NCI-H187 (cell line): ENCODE measurements around the gene TUSC2.

ENCODE experiments used
- DNase-seq, 2 experiments: peaks; one replicate each; lab custom pipeline; 2025; lab: John Stamatoyannopoulos, UW

TUSC2 gene, protein sequence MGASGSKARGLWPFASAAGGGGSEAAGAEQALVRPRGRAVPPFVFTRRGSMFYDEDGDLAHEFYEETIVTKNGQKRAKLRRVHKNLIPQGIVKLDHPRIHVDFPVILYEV

DNA sequence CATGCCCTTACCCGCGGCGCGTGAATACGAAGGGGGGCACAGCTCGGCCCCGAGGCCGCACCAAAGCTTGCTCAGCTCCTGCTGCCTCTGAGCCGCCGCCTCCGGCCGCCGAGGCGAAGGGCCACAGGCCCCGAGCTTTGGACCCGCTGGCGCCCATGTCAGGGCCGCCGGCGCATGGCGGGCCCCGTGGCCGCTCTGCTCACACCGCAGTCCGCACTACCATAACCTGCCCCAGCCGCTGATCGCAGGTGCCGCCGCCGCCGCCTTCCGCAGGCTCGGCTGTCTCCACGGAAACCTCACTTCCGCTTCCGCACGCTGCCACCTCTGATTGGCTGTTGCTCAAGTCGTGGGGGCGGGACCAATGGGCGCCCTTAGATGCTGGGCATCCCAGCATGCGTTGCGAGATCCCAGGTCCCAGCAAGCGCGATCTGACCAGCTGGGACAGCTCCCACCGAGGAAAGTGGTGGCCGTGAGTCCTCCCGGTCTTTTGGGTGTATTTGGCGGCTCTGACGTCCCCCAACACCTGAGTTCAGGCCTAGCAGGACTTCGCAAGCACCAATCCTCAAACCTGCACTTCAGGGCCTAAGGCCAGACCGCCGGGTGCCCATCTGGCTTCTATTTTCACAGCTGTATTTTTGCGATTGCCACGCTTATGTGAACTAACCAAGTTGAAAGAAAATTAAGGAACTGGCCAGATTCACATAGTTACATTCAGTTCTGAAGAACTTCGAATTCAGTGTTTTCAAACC, at the start of gene TUSC2:
TSS of gene TUSC2 (minus strand) at position 281 of the 749 bp plus-strand sequence. CDS start at position 157, 124 bp downstream.
- DNase-seq = peak; percentile 80 to 89

DNA sequence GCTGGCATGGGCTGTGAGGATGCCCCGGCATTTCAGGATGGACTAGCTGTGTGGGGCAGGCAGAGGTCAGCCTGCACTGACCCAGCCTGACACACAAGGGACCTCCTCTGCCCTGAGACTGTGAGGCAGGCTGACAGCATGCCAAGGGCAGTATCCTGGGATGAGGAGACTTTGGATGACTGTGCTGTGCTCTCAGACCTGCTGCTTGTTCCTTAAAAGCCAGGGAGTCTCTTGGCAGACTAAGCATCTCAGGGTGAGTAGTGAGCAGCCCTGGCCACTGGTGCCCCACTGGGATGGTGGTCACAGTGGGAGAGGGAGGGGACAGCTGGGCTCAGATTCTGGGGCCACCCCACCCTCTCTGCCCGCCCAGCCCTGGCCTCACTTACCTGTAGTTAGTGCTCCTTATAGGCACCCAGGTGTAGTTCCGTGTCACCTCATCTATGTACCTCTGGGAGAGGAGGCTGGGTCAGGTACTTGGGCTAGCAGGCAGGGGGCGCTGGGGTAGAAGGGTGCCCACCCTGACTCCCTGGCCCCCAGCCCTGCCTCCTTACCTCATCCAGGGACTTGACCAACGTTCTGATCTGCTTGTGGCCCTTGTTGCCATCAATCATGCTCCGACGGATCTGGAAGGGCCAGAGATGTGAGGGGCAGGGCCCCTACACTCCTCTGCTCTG, 47.4 kb upstream of the TUSC2 start:
- DNase-seq = no peak

DNA sequence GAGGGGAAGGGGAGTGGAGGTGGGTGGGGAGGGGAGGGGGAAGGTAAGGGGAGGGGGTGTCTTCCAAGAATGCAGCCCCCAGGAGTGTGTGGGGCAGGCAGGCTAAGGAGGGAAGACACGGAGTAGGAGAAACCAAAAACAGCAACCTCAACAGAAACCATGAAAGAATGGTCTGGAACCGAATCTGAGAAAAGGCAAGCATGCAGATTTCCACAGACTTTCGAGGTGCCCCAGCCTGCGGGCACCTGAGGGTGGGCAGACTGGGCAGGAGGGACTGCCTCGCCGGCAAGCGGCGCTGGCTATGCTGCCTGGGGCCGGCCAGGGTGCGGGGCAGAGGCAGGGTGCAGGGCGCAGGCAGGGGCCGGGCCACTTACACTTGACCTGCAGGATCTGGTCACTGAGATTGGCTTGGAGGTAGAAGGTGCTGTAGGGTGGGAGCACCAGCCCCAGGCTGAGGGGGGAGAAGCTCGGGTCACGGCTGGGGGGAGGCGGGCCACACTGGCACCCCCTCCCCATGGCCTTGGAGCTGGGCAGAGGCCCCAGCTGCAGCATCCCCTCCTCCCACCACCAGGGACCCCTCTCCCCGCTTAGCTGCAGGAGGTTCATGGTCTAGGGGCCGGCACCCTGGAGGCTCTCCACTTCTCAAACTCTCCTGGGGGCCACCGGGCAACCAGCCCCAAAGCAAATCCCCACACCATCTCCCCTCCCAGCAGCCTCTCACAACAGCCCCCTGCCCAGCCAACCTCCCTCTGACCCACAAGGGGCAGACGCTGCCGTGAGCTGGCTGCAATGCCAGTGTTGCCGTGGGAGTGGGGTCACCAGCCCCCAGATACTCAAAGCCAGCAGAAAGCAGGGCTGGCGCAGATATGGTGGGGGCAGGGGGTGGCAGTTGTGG, 46.6 kb upstream of the TUSC2 start:
- DNase-seq = no peak

DNA sequence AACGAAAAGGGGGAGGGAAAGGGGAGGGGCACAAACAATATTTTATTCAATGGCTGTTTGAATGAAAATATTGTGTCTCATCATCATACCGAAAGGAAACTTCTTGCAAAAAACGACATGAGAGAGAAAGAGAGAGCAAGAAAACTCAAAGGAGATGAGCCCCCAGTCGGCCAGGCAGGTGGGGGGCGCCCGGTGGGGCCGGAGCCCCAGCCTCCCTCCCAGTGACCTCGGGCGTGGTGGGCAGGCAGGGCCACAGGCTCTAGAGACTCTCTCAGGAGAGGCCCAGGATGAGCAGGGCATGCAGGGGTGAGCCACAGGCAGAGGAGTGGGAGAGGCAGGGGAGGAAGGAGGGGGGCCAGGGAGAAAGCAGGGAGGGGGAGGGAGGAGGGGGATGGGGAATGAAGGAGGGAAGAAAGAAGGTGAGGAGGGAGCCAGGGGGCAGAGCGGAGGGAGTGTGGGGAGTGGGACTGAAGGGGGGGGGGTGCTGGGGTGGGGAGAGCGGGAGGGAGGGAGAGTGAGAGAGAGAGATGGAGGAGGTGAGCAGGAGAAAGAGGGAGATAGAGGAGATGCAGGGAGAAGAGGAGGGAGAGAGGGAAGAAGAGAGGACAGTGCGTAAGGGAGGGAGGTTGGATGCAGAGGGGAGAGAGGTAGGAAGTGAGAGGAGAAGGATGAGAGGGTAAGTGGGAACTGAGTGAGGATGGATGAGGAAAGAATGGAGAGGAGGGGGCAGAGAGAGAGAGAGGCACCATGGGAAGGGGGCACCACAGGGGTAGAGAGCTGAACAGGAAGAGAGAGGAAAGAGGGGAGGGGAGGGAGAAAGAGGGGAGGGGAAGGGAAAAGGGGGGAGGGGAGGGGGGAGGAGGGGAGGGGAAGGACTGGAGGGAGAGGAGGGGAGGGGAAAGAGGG, 45.4 kb upstream of the TUSC2 start:
- DNase-seq = no peak

DNA sequence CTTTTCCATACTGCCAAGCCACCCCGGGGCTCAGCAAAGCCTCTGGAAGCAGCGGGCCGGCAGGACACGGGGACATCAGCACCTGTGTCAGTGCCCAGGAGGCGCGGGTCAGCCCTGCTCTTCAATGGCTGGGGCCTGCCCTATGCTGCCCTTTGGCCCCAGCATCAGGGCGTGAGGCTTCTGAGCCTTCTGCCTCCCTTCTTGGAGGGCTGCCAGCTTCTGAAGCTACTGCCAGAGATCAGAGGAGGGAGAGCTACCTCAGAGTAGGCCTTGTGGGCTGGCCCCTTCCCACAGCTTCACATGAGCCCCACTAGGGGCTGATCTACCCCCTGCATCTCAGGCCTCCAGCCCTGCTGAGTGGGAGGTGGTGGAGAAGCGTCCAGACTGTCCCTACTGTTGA, 44.3 kb upstream of the TUSC2 start:
- no peak for DNase-seq

DNA sequence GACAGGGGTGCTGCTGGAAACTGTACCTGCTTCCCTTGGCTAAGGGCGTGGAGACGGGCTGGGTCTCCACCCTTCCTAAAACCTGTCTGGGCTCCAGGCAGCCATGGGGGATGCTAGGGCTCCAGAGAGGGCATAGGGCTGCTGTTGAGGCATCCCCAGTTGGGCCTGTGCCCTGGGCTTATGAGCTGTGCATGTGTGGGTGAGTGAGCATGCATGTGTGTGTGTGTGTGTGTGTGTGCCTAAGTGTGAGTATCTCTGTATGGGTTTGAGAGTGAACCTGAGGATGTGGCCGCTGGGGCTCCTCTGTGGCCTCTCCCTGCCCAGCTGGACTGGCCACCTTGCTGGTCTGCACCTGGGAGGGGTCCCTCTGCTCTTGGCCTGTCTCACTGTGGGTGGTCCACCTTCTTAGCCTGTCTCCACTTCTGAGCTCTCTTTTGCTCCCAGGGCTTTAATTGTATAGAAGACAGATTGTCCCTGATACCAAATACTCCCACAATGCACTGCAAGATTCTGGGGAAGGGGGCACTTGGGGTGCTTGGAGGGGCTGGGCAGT, 43.2 kb upstream of the TUSC2 start:
- DNase-seq = no peak

DNA sequence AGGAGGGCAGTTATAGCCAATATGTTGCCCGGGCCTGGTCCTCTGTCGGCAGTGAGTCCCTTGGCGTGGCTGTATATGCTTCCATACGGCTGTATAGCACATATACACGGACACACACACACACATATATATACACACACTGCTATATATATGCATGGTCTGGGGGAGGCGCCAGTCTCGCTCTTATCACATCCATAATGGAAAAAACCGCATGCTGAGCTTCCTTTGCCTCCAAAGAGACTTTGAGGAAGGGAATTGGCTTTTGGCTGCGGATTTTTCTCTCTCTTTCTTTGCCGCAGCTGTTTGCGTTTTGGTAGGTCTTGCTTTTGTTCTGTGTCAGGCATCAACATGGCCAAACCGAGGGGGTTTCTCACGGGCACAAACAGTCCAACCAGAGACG, 42.6 kb upstream of the TUSC2 start:
- no peak for DNase-seq

DNA sequence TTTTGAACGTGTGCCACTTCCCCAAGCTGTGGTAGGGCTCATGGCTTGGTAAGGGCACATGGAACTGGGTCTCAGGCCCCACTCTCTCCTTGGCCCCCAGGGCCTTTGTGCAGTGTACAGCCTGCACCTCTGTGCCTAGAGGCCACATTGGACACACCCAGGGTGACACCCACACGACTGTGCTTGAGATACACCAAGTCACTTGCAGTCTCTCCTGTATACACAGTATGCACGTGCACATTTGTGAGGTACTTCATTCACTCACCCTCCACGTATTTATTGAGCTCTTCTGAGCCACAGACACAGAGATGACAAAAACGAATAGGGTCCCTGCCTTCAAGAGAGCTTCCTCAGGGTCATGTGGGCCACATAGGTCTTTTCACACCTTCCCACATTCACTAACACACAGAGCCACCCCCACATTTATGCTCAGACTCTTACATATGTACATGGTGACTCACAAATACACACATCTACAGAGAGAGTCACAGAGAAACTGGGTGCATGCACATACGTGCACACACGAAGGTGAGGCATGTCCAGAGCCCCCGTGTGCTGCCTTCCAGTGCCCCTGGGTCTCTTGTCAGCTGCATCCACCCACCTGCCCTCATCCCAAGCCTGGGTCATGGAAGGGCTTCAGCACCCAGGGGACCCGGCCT, 41.1 kb upstream of the TUSC2 start:
- DNase-seq = no peak

DNA sequence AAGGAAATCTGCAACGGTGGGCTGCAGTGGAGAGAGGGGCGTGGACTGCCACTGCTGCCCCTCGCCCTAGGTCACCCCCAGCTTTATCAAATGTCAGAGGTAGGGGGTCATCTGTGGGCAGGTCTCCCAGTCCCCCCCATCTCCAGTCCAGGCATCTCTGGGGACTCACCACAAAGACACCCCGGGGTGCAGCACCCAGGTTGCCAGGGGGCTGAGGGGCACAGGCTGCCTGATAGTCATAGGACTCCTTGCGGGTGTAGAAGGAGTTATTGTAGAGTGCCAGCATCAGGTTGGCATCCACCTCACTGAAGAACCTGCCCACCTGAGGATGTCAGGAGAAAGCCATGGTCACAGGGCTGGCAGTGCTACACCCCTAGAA, 37.8 kb upstream of the TUSC2 start:
- DNase-seq = no peak

DNA sequence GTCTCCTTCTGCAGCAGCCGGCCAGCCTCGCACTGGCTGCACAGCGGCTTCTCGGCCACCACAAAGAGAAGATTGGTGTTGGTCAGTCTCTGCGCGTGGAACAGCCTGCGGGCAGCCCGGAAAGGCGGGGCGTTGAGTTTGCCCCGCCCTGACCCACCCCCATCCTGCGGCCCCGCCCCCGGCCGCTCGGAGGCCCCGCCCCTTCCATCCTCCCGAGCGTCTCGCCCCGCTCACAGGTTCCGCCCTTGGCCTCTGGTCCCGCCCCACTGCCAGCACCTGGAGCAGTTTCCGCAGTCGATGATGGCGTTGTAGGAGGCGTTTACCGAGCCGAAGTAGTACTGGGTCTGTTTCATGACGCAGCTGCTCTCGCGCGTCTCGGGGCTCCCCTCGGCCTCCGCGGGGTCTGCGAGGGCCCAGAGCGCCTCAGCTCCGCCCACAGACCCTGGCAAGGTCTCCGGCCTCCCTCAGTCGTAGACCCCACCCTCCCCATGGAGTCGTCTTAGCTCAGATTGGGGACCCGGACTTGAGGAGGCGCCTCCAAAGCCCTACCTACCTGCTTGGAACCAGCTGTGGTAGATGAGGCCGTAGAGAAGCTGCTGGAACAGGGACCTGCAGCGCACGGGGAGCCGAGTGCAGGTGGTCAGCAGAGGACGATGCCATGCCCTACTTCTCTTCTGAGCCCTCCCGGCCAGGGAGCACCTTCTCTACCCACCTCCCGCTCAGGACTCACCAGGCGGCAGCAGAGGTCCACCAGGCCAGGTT, 37.2 kb upstream of the TUSC2 start:
- DNase-seq = peak; percentile 22 to 84

DNA sequence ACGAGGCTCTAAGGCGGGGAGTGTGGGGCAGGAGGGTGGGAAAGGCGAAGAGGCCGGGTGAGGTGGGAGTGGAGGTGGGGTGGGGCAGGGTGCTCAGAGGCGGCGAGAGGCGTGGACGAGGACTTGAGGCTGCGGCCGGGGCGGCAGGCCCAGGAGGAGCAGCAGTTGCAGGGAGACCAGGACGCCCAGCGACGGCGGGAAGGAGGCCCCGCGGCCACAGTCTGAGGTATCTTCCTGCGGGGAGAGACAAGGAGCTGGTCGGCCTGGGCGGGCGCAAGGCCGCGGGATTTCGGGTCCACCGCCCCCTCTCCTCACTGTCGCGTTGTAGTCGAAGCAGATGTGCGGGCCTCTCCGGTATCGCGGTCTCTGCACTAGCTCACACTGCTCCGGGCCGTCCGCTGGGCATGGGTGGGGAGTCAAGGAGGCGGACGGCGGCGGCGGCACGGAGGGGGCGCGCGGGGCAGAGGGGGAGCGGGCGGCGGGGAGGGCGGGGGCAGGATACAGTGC, 36.6 kb upstream of the TUSC2 start:
- no peak for DNase-seq

DNA sequence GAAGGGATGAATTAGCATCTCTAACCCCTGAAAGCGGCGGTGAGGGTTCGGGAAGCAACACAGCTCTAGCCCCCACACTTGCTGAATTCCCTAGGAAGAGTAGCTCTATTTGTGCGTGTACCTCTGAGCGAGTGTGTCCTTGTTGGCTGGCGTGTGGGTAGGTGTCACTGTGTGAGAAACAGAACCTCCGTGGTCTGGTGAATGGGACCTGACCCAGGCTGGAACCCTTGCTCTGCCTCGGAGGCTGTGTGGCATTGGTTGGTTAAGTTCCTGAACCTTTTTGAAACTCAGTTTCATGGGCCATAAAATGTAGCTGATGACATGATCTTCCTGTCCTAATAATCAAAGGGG, 31.7 kb upstream of the TUSC2 start:
- DNase-seq = no peak

DNA sequence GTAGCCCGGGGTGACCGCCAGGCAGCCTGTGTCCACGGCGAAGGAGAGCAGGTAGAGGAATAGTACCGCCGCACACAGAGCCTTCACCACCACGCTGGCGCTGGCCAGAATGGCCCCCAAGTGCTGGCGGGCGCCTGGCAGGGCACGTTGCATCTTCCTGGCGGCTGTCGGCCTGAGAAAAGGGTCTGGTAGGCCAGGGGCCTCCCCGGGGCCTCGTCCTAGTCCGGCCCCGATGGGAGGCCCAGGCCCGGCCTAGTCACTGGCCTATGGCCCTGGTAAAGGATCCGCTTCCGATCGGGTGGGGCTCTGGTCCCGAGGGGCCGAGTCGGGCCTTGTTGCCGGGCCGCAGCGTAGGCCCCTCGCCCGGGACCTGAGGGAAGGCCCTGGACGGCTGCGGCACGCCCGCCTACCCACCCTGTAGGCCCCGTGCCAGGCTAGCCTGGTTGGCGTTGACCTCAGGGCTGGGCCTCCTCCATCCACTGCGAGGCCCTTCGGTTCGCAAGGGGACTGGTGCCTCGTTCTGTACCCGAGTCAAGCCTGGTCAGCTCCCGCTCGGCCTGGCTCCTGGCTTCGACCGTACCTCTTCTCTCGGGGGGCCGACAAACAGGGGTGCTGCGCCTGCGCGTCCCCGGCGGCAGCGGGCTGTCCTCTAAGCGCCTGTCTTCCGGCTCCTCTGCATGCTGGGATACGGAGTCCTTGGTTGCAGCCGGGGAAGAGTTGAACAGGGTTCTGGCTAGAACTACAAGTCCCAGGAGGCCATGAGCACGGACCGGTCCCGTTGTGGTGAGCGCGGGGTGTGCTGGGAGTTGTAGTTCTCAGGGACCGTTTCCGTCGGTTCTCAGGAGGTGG, 31.1 kb upstream of the TUSC2 start, which contains the start of gene TMEM115:
TSS of gene TMEM115 (minus strand) at position 611 of the 849 bp plus-strand sequence. CDS start at position 153, 458 bp downstream.
- peak; percentile 49 to 88 for DNase-seq

DNA sequence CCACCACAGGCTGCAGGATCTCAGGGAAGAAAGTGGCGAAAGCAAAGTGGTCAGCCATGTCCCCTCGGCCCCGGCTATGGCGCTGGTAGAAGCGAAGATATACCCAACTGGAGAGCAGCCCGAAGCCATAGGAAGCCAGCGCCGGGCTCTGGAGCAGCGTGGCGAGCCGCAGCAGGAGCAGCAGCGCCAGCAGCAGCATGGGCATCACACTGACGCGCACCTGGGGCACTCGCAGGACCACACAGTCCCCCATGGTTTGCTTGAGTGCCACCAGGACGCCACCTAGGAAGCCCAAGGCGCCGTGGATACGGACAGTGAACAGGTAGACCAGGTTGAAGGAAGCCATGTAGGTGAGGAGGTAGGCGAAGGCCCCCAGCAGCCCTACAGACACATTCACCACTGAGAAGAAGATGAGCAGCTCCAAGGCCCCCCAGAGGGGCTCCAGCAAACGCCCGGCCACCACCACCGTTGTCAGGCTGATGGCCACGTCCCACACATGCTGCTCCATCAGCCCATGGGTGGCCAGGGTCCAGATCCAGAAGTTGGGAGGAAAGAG, 30.4 kb upstream of the TUSC2 start:
- DNase-seq = no peak

DNA sequence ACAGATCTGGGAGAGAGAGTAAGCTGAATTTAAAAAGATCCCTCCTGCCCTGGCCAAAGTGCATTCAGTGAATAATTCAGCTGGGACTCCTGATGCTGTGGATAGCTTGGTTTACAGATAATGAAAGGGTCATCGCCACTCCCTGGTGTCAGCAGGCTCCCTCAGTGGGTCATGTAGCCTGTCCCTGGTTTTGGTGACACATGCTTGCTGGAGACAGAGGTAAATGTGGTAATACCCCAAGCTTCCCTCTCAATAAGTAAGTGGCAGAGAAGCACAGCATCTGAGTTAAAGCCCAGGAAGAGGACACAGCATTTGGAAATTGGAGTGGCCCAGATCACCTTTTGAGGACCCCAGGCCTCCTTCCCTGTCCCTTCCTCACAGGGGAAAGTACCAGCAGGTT, 29.5 kb upstream of the TUSC2 start:
- DNase-seq = no peak

DNA sequence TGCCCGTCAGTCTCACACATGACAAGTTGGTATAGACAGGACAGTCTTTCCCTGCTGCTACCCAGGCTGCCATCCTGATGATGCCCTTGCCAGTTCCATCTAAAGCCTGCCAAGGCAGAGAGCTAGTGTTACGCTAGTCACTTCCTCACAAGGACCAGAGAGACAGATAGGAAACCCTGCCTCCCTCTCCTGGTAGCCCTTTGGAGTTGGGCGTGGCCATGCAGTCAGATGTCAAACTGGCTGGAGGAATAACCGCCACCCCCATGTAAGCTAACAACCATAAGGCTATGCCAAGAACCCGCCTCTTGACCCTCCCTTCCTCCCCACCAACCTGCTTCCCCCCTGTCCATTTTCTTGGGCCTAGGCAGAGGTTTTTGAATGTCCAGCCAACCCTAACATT, 28.5 kb upstream of the TUSC2 start:
- DNase-seq = no peak

DNA sequence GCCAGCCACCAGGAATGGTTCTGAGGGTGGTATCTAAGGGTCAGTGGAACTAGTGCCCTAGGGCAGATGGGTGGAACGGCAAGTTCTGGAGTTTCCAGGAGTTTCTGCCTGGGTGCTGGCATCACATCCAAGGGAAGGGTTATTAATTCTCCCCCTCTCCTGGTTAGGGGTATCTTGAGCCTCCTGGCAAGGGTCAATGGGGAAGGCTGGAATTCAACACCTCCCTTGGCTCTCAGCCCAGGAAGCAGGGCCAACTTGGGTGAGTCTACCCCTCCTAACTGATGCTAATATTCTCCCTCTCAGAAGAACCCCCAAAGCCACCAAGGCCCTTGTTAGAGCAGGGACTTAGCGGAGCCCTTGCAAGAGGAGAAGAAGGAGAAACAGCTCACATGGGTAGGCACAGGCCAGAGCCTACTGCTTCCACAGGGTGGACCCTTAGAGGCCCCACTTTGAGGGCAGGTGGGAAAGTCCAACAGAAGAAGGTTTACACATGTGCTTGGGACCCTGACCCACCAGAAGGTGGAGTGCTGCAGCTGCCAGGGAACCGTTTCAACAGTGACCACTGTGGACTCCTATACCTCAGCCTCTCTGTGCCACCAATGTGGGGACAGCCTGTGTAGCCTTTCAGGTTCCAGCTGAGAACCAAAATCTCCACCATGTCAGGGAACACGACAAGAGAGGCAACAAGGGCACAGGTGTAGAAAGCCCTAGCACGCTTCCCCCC, 28.0 kb upstream of the TUSC2 start:
- no peak for DNase-seq

DNA sequence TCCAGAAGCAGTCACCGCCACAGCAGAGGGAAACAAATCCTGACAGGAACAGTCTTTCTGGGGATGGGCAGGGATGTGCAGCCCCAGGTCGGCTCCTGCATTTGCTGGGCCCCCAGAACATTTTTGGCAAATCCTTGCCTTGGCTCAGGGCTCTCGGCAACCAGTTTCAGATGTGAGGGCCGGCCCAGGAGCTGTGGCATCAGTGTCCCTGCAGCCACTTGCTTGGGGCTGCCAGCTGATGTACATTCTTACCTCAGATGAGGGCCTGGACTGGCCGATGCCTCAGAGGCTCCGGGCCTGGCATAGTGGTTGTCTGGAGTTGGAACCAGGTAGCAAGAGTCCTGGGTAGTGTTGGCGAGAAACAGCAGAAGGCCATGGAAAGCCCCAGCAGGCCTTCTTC, 26.8 kb upstream of the TUSC2 start:
- DNase-seq = no peak
